K562 (cell line): ENCODE data around the gene TOMM40L. TPM values are rescaled to one million over a fixed set of nuclear protein-coding genes. Genes with fewer than 3 reads are reported as not detected.

ENCODE experiments used
- ATAC-seq: fragments of 200-7000 bp; cut with Tn5 transposase; 3 replicates; pipeline ENCODE4 v1.9.1; 2020; ENCODE audit warnings: moderate library complexity
- BruUV-seq: library from RNA; stranded (reverse); fragments of 400-500 nt; replicated peaks from 2 replicates; lab custom pipeline; 2021; lab: Mats Ljungman, UMichigan
- CTCF ChIA-PET: fragments of 300-600 bp; formaldehyde crosslinking; extraction: SDS; loops from one replicate; lab custom pipeline; 2021; ENCODE audit warnings: low intra/inter-chr PET ratio; lab: Yijun Ruan, JAX
- POLR2A ChIA-PET: fragments of 300-600, 350-650 bp; sonication (Branson Sonifier 250); formaldehyde crosslinking; extraction: SDS; loops from one replicate; lab custom pipeline; 2021; ENCODE audit warnings: antibody characterized with exemption, inconsistent platforms; lab: Yijun Ruan, JAX
- DNase-seq, 4 experiments: peaks; one replicate each; pipeline versions ENCODE4 v3.0.0 to v3.0.0-alpha.2; 2011 to 2018; ENCODE audit warnings: low spot score in 3 of 4, mixed read lengths in 3 of 4; ENCODE audit errors: extremely low read depth in 1 of 4
- FAIRE-seq: peaks from 2 replicates; lab custom pipeline; 2011; peaks lifted over from hg19 to GRCh38; lab: Jason Lieb, UNC
- H2AFZ ChIP-seq: 2 replicates; pipeline ENCODE4 v1.6.0; 2011; ENCODE audit warnings: low read depth, low read length, control low read depth, inconsistent platforms
- H3K27ac ChIP-seq: fragments of 200-600 bp; 3 replicates; pipeline ENCODE4 v1.8.0; 2011; ENCODE audit warnings: low read depth, mild to moderate bottlenecking, control low read depth, inconsistent platforms, low read length, moderate library complexity, mixed read lengths; ENCODE audit errors: extremely low read depth
- H3K27me3 ChIP-seq, 2 experiments: fragments of 300-600 bp in 1 of 2; 2 replicates in 1 of 2; 3 replicates in 1 of 2; pipeline versions ENCODE4 v1.6.0 to v1.8.0; 2011; ENCODE audit warnings: inconsistent platforms in 2 of 2, low read length in 2 of 2, mild to moderate bottlenecking in 1 of 2, mixed read lengths in 1 of 2, moderate library complexity in 1 of 2; ENCODE audit not compliant: control insufficient read depth in 2 of 2, insufficient read depth in 2 of 2
- H3K36me3 ChIP-seq: fragments of 300-600 bp; 3 replicates; pipeline ENCODE4 v1.8.0; 2011; ENCODE audit warnings: mild to moderate bottlenecking, low read length, inconsistent platforms; ENCODE audit not compliant: control insufficient read depth, insufficient read depth
- H3K4me1 ChIP-seq, 2 experiments: fragments of 200-600 bp in 1 of 2; replicated peaks in 1 of 2; 2 replicates in 1 of 2; 3 replicates in 1 of 2; pipeline versions ENCODE4 v1.5.1 to v1.8.0; 2011; ENCODE audit warnings: inconsistent platforms in 2 of 2, low read length in 2 of 2, mild to moderate bottlenecking in 1 of 2, mixed read lengths in 1 of 2, moderate library complexity in 1 of 2; ENCODE audit not compliant: control insufficient read depth in 2 of 2, insufficient read depth in 2 of 2
- H3K4me2 ChIP-seq: 2 replicates; pipeline ENCODE4 v1.6.1; 2011; ENCODE audit warnings: low read length, control low read depth, inconsistent platforms, mixed read lengths; ENCODE audit not compliant: insufficient read depth
- H3K4me3 ChIP-seq: fragments of 200-600 bp; sonication (generic), shearing (Covaris generic); 2 replicates; pipeline ENCODE4 v1.5.1; 2016; ENCODE audit warnings: control low read depth, inconsistent platforms
- H3K79me2 ChIP-seq: fragments of 200-600 bp; 3 replicates; pipeline ENCODE4 v1.8.0; 2011; ENCODE audit warnings: low read length, inconsistent platforms; ENCODE audit not compliant: control insufficient read depth, insufficient read depth
- H3K9ac ChIP-seq, 2 experiments: 2 replicates each; pipeline versions ENCODE4 v1.6.0 to v1.6.1; 2011; ENCODE audit warnings: low read depth in 2 of 2, low read length in 2 of 2, control low read depth in 1 of 2, inconsistent platforms in 1 of 2, mild to moderate bottlenecking in 1 of 2, mixed read lengths in 1 of 2; ENCODE audit not compliant: insufficient read depth in 1 of 2
- H3K9me1 ChIP-seq: one replicate; pipeline ENCODE4 v1.6.0; 2011; ENCODE audit warnings: inconsistent platforms, mild to moderate bottlenecking, low read length, moderate library complexity; ENCODE audit not compliant: control insufficient read depth, insufficient read depth
- H3K9me3 ChIP-seq: replicated peaks from 2 replicates; pipeline ENCODE4 v1.5.1; 2011; ENCODE audit warnings: low read depth, low read length, inconsistent platforms; ENCODE audit not compliant: control insufficient read depth, insufficient read depth
- H4K20me1 ChIP-seq: replicated peaks from 2 replicates; pipeline ENCODE4 v1.6.1; 2011; ENCODE audit warnings: low read length, inconsistent platforms, mixed read lengths; ENCODE audit not compliant: control insufficient read depth, insufficient read depth
- CHD1 ChIP-seq: fragments of 200-600 bp; sonication (generic); IDR thresholded peaks from one replicate; pipeline ENCODE4 v1.6.1; 2012; ENCODE audit warnings: mild to moderate bottlenecking, moderate library complexity, low read length, inconsistent platforms
- OTX1 ChIP-seq: fragments of 450-650 bp; formaldehyde crosslinking; IDR thresholded peaks from 2 replicates; pipeline ENCODE4 v1.4.0; 2022; ENCODE audit warnings: mild to moderate bottlenecking
- PKNOX1 ChIP-seq: fragments of 450-650 bp; IDR thresholded peaks from 2 replicates; pipeline ENCODE4 v1.6.1; 2016
- POLR3A ChIP-seq: IDR thresholded peaks from 2 replicates; pipeline ENCODE4 v1.6.1; 2011; ENCODE audit warnings: borderline replicate concordance, mild to moderate bottlenecking, moderate library complexity; ENCODE audit not compliant: insufficient read length, insufficient read depth; ENCODE audit errors: extremely low read depth
- RBBP5 ChIP-seq: fragments of 200-600 bp; sonication (generic); IDR thresholded peaks from 2 replicates; pipeline ENCODE4 v1.6.1; 2012; ENCODE audit warnings: borderline replicate concordance, mild to moderate bottlenecking, low read length, control low read depth, inconsistent platforms; ENCODE audit not compliant: insufficient read depth, poor library complexity, severe bottlenecking
- ZNF140 ChIP-seq: fragments of 250-450 bp; sonication (Bioruptor Pico); IDR thresholded peaks from 2 replicates; pipeline ENCODE4 v1.8.0; 2021; ENCODE audit warnings: moderate library complexity, mild to moderate bottlenecking, inconsistent platforms
- ZNF347 ChIP-seq: fragments of 450-650 bp; formaldehyde crosslinking; IDR thresholded peaks from 2 replicates; pipeline ENCODE4 v1.4.0; 2020; ENCODE audit warnings: low read depth, mild to moderate bottlenecking, moderate library complexity
- ZNF384 ChIP-seq: IDR thresholded peaks from 2 replicates; pipeline ENCODE4 v1.6.1; 2012; ENCODE audit warnings: low read depth, low read length, improper control_type of control experiment
- ZNF609 ChIP-seq: sonication (generic); formaldehyde crosslinking; IDR thresholded peaks from 2 replicates; pipeline ENCODE4 v1.8.1; 2023; ENCODE audit warnings: missing genetic modification reagents, mild to moderate bottlenecking, borderline replicate concordance
- WGBS: fragments of 100-300 bp; shearing (Covaris generic); methylation state at CpG from one replicate; pipeline ENCODE4 v1.1.6; 2016; ENCODE audit warnings: low coverage, mixed read lengths; ENCODE audit not compliant: insufficient coverage; ENCODE audit errors: missing lambda C conversion rate; 5-methylcytosine and 5-hydroxymethylcytosine counted together
- in situ Hi-C: fragments of 300-500 bp; cut with MboI; formaldehyde crosslinking; loops from 4 replicates; pipeline ENCODE4 v1.15.0; 2018; ENCODE audit warnings: inconsistent platforms, mixed read lengths
- intact Hi-C: fragments of 100-400 bp; cut with micrococcal nuclease; formaldehyde crosslinking; loops from 2 replicates; pipeline ENCODE4 v1.14.2; 2022
- polyA plus RNA-seq, 8 experiments: library from polyadenylated mRNA; depleted of rRNA in 4 of 8; stranded (reverse) in 5 of 8; unstranded in 3 of 8; fragments of >200 nt; fragmentation: Nextera tagmentation in 2 of 8; fragmentation: Illumina TruSeq in 1 of 8; extraction: Ambion mirVana in 2 of 8; extraction: Trizol in 1 of 8; gene quantifications; 2 replicates each; pipeline versions ENCODE4 v1.2.1 to v1.2.3, GENCODE V29; 2011 to 2014; ENCODE audit warnings: inconsistent platforms in 1 of 8, missing spikeins in 1 of 8
- total RNA-seq, 7 experiments: library from RNA; depleted of rRNA in 6 of 7; stranded (reverse); fragments of >200 nt in 6 of 7; fragmentation: Illumina TruSeq in 2 of 7; extraction: Trizol in 2 of 7; gene quantifications; 2 replicates each; pipeline versions ENCODE4 v1.2.1 to v1.2.3, GENCODE V29; 2011 to 2021; ENCODE audit warnings: low replicate concordance in 1 of 7
- TF ChIP-seq, protein P1 (sequence below): fragments of 250-450 bp; sonication (Bioruptor Pico); IDR thresholded peaks from 2 replicates; pipeline ENCODE4 v1.8.0; 2022; ENCODE audit warnings: moderate library complexity, mild to moderate bottlenecking, inconsistent platforms
- TF ChIP-seq, protein P2 (sequence below): fragments of 250-450 bp; sonication (Bioruptor Pico); IDR thresholded peaks from 2 replicates; pipeline ENCODE4 v1.4.0; 2020

TOMM40L gene
- total and polyA plus RNA-seq, 9 of the 15 experiments (the other 6 are each of a cell fraction or from before 2014, with no cell fraction given): 9.6 to 33.6 (median 25.2) TPM

DNA sequence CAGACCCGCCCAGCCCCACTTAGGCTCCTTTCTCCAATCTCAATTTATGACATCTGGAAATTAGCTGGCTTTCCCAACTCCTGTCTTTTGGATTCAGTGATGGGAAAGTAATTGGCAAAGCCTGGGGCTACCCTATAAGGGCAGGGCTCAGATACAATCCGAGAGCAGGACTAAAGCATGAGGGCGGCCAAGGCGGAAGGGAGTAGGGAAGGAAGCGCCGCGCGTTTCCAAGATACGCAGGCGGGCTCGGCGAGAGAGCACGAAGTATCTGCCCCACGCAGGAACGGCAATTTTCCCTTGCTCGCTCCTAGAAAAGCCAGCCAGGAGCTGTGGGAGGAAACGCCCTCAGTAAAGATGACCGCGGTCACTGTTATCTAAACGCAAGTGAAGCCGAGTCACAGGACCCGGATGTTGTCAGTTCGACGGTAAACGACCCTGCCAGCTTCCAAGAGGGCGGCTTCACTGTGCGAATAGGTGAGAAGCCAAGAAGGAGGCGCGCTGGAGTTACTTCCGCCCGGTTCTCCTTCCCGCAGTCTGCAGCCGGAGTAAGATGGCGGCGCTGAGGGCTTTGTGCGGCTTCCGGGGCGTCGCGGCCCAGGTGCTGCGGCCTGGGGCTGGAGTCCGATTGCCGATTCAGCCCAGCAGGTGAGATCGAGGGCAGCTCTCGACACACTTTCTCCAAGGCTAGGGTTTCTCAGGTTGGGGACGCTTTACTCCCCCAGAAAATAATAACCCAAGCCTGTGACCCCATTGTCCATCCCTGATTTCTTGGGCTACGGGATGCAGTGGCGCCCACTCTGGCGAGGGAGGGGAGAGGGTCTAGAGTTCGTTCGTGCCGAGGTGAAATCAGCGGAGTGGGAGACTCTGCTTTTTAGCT lies 23.8 kb upstream of the TOMM40L start, which contains the start of gene NDUFS2:
Gene NDUFS2, plus strand, starts transcription at position 532 of the 877 bp plus-strand sequence. Its CDS starts 19 bp downstream, at position 551.
- intact Hi-C loops: loop anchor here (5.0 kb wide), 1 partner anchor 105 kb away; the partner anchor contains the start of gene MPZ
- TF ChIP-seq OTX1 (CRISPR knock-in tag) (0 out of 2 replicates have a peak, but pooled peaks have one; percentile 18), PKNOX1 (peak; percentile 45; the same call in 1 of the 2 replicates), ZNF609 (CRISPR knock-in tag) (no peak), RBBP5 (peak; percentile 82), CHD1 (no peak), POLR3A (no peak), ZNF347 (CRISPR knock-in tag) (no peak), ZNF384 (no peak), ZNF140 (CRISPR knock-in tag) (no peak)
- TF ChIP-seq, protein P1, sequence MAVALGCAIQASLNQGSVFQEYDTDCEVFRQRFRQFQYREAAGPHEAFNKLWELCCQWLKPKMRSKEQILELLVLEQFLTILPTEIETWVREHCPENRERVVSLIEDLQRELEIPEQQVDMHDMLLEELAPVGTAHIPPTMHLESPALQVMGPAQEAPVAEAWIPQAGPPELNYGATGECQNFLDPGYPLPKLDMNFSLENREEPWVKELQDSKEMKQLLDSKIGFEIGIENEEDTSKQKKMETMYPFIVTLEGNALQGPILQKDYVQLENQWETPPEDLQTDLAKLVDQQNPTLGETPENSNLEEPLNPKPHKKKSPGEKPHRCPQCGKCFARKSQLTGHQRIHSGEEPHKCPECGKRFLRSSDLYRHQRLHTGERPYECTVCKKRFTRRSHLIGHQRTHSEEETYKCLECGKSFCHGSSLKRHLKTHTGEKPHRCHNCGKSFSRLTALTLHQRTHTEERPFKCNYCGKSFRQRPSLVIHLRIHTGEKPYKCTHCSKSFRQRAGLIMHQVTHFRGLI (CRISPR knock-in tag): no peak
- TF ChIP-seq, protein P2, sequence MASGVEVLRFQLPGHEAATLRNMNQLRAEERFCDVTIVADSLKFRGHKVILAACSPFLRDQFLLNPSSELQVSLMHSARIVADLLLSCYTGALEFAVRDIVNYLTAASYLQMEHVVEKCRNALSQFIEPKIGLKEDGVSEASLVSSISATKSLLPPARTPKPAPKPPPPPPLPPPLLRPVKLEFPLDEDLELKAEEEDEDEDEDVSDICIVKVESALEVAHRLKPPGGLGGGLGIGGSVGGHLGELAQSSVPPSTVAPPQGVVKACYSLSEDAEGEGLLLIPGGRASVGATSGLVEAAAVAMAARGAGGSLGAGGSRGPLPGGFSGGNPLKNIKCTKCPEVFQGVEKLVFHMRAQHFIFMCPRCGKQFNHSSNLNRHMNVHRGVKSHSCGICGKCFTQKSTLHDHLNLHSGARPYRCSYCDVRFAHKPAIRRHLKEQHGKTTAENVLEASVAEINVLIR (CRISPR knock-in tag): peak; percentile 20

More for the DNA sequence above, 23.8 kb upstream of the TOMM40L start, which contains the start of gene NDUFS2:
- Histone ChIP-seq H3K4me2 (peak within 1 kb of the TSS; percentile 97), H3K79me2 (peaks cover 27% of the 10 kb centered on the region), H2AFZ (peak within 1 kb of the TSS; percentile 97), H3K27ac (peak within 1 kb of the TSS; percentile 99), H3K36me3 (peaks cover 36% of the 10 kb centered on the region), H3K9me3 (no peaks in the 10 kb centered on the region), H3K9ac (peak within 1 kb of the TSS; percentile 83 to 92), H3K27me3 (no peaks in the 10 kb centered on the region), H3K9me1 (no peaks in the 10 kb centered on the region), H3K4me3 (peak within 1 kb of the TSS; percentile 71), H4K20me1 (no peaks in the 10 kb centered on the region), H3K4me1 (peaks cover 49 to 63% of the 10 kb centered on the region in 2 experiments)
- peak; percentile 85 to 99 (median 88) for DNase-seq
- peak; percentile 99 for FAIRE-seq
- WGBS: 2% methylated on average over 53 of the region's 53 CpGs
- in situ Hi-C loops: no loop called here
- CTCF ChIA-PET: no interaction called here
- POLR2A ChIA-PET: interaction anchor here (0.6 to 1.9 kb wide), 18 partner anchors 9 to 1290 kb away, joined by 3 to 9 read pairs (median 3); partner anchors contain the start of genes B4GALT3, NIT1, PFDN2 and TOMM40L
- no TSS peak for BruUV-seq
- ATAC-seq: peak; percentile 93
